ENCODE measurements around the gene SGPP2. TPM values are rescaled to one million over a fixed set of nuclear protein-coding genes. Genes with fewer than 3 reads are reported as not detected.

SGPP2 gene, protein sequence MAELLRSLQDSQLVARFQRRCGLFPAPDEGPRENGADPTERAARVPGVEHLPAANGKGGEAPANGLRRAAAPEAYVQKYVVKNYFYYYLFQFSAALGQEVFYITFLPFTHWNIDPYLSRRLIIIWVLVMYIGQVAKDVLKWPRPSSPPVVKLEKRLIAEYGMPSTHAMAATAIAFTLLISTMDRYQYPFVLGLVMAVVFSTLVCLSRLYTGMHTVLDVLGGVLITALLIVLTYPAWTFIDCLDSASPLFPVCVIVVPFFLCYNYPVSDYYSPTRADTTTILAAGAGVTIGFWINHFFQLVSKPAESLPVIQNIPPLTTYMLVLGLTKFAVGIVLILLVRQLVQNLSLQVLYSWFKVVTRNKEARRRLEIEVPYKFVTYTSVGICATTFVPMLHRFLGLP
- total RNA-seq = not detected in 2 replicates

GRCh38 chr2:222424276-222424728 lies at the start of gene SGPP2:
TSS of gene SGPP2 (plus strand) at chr2:222424543. CDS start at chr2:222424603, 60 bp downstream.

Small RNAs within 50 kb of the gene (small RNA-seq; reads per million reads assigned to genes)
- gene RF00019 = not detected
- not detected for gene RNU6-619P

Other genes with a start within 250 kb of the SGPP2 start
- gene PAX3, start 125.5 kb upstream of the SGPP2 start, total RNA-seq = 0.11 TPM in 1 of 2 replicates, not detected in the other
- gene FARSB, start 231.5 kb downstream of the SGPP2 start, total RNA-seq = 21.4 and 24.8 TPM in 2 replicates
- gene MOGAT1, start 247.1 kb downstream of the SGPP2 start, total RNA-seq = not detected in 2 replicates

Measured in articular chondrocyte of knee joint (primary cell).